ENCODE measurements around the gene PARG. TPM values are rescaled to one million over a fixed set of nuclear protein-coding genes. Genes with fewer than 3 reads are reported as not detected.
"Not testable (repeated sequence)": the region's sequence is repeated elsewhere in the genome, so short reads cannot be mapped to it uniquely, and the experiment has no call there.

The PARG gene
- total and polyA plus RNA-seq, 2 donors (not counting 3 experiments of a cell fraction or from before 2014, with no cell fraction given), result 6.1 to 27.6 TPM

DNA sequence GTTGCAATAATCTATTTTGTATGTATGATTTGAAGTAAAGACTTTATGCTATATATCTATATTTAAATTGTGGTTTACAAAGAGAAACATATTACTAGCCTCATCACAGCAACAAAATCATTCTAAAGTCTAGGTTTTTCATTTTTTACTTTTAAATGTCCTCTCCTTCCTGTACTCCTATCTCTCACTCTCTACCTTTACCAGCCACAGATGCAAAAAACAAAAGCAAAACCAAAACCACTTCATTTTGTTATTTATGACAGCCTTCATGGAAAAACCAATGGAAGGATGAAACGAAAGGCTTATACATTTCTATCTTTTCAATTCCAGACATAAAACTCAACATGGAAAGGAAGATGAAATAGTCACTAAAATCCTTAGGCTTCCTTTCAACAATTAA lies 31.5 kb downstream of the PARG start:
- FAIRE-seq, result not testable (repeated sequence)

DNA sequence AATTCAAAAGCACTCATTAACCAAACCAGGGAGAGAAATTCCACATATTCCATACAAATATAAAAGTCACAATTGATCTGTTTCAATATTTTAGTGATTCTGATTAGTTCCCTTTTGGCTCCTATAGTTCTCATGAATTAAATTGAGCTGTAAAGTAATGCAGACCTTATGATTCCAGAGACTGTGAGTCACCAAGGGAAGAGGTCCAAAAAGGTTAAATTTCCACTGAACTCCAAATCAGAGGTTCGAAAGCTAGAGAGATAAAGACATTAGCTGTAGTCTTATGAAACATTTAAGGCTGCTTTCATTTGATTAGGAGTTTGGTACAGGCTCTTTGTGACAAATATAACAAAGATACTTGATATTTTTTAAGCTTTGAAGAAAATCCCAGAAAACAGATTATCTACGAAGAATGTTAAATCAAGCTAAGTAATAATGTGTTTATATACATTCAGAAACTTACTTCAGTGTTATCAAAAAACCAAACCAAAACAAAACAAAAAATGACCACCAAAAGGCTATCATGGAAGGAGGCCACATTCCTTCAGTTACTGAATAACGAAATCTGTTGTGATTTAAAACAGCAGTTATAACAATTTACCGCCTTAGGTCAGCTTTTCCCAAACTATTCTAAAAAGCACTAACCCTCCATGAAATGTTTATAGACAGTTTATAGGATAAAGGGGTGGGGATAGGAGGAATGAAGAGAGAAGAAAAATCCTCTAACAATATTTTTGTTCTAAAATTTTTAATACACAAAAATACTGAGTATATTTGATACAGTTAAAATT lies 33.3 kb downstream of the PARG start:
- H3K27ac ChIP-seq (ENCODE audit: insufficient read depth, low read depth, low read length), result not testable (repeated sequence)

More for the DNA sequence above, 31.5 kb downstream of the PARG start:
- CTCF ChIA-PET; DNase-seq (ENCODE audit: low read depth, low spot score); POLR2A ChIA-PET; intact Hi-C loops (cut with micrococcal nuclease); H2AFZ ChIP-seq (ENCODE audit: low read depth, low read length); H3K9me1 ChIP-seq (replicated peaks; ENCODE audit: control insufficient read depth, extremely low read depth, insufficient read depth, low read length); H3K9me3 ChIP-seq (replicated peaks; ENCODE audit: control insufficient read depth, insufficient read depth, low read length); H3K4me2 ChIP-seq (ENCODE audit: insufficient read depth, low read length); BruUV-seq (replicated peaks); H3K4me1 ChIP-seq (ENCODE audit: control insufficient read depth, extremely low read depth, insufficient read depth, low read length); H3K9ac ChIP-seq (replicated peaks; ENCODE audit: extremely low read depth, insufficient read depth, low read length); H3K27ac ChIP-seq (ENCODE audit: insufficient read depth, low read depth, low read length); dilution Hi-C loops (cut with MboI; ENCODE audit: extremely low pct_ligation_motif_present, low sequenced_read_pairs); H3K79me2 ChIP-seq (ENCODE audit: control insufficient read depth, insufficient read depth, low read length); H3K4me3 ChIP-seq (replicated peaks in 1 of 3; ENCODE audit: insufficient read depth in 1 of 3, low read depth in 1 of 3, low read length in 3 of 3); H3K36me3 ChIP-seq (ENCODE audit: control insufficient read depth in 2 of 2, extremely low read depth in 1 of 2, insufficient read depth in 2 of 2, low read length in 2 of 2); H4K20me1 ChIP-seq (replicated peaks; ENCODE audit: control insufficient read depth, extremely low read depth, insufficient read depth, low read length); H3K27me3 ChIP-seq (ENCODE audit: control insufficient read depth in 2 of 2, insufficient read depth in 2 of 2, low read length in 2 of 2): not testable (repeated sequence)

DNA sequence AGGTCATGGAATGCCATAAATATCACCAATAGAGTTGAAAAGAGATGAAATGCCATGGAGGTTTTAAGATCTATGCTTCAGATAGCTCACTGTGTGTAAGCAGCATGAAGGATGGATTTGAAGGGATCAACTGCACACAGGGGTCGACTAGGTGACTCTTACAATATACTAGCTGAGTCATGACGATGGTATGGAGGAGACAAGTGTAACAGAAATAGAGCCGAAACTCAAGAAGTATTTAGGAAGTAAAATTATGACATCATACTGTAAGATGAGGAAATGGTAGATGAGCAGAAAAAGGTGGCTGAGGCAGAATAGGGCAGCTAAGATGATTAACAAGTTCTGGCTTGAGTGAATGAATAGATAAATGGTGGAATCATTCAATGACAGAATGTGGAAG lies 38.0 kb downstream of the PARG start:
- H3K9ac ChIP-seq (replicated peaks; ENCODE audit: extremely low read depth, insufficient read depth, low read length); BruUV-seq (replicated peaks); H3K27me3 ChIP-seq (ENCODE audit: control insufficient read depth in 2 of 2, insufficient read depth in 2 of 2, low read length in 2 of 2); CTCF ChIA-PET; H3K4me2 ChIP-seq (ENCODE audit: insufficient read depth, low read length); intact Hi-C loops (cut with micrococcal nuclease); H2AFZ ChIP-seq (ENCODE audit: low read depth, low read length); H3K9me1 ChIP-seq (replicated peaks; ENCODE audit: control insufficient read depth, extremely low read depth, insufficient read depth, low read length); H4K20me1 ChIP-seq (replicated peaks; ENCODE audit: control insufficient read depth, extremely low read depth, insufficient read depth, low read length); H3K4me1 ChIP-seq (ENCODE audit: control insufficient read depth, extremely low read depth, insufficient read depth, low read length); POLR2A ChIA-PET; H3K36me3 ChIP-seq (ENCODE audit: control insufficient read depth in 2 of 2, extremely low read depth in 1 of 2, insufficient read depth in 2 of 2, low read length in 2 of 2); DNase-seq (ENCODE audit: low read depth, low spot score); H3K27ac ChIP-seq (ENCODE audit: insufficient read depth, low read depth, low read length); H3K9me3 ChIP-seq (replicated peaks; ENCODE audit: control insufficient read depth, insufficient read depth, low read length); FAIRE-seq; H3K79me2 ChIP-seq (ENCODE audit: control insufficient read depth, insufficient read depth, low read length); dilution Hi-C loops (cut with MboI; ENCODE audit: extremely low pct_ligation_motif_present, low sequenced_read_pairs); H3K4me3 ChIP-seq (replicated peaks in 1 of 3; ENCODE audit: insufficient read depth in 1 of 3, low read depth in 1 of 3, low read length in 3 of 3): not testable (repeated sequence)

More for the DNA sequence above, 33.3 kb downstream of the PARG start:
- dilution Hi-C loops (cut with MboI; ENCODE audit: extremely low pct_ligation_motif_present, low sequenced_read_pairs); H2AFZ ChIP-seq (ENCODE audit: low read depth, low read length); H3K36me3 ChIP-seq (ENCODE audit: control insufficient read depth in 2 of 2, extremely low read depth in 1 of 2, insufficient read depth in 2 of 2, low read length in 2 of 2); CTCF ChIA-PET; H3K9ac ChIP-seq (replicated peaks; ENCODE audit: extremely low read depth, insufficient read depth, low read length); H3K4me2 ChIP-seq (ENCODE audit: insufficient read depth, low read length); H3K79me2 ChIP-seq (ENCODE audit: control insufficient read depth, insufficient read depth, low read length); H3K4me1 ChIP-seq (ENCODE audit: control insufficient read depth, extremely low read depth, insufficient read depth, low read length); BruUV-seq (replicated peaks); H3K4me3 ChIP-seq (replicated peaks in 1 of 3; ENCODE audit: insufficient read depth in 1 of 3, low read depth in 1 of 3, low read length in 3 of 3); H4K20me1 ChIP-seq (replicated peaks; ENCODE audit: control insufficient read depth, extremely low read depth, insufficient read depth, low read length); H3K9me3 ChIP-seq (replicated peaks; ENCODE audit: control insufficient read depth, insufficient read depth, low read length); intact Hi-C loops (cut with micrococcal nuclease); DNase-seq (ENCODE audit: low read depth, low spot score); H3K9me1 ChIP-seq (replicated peaks; ENCODE audit: control insufficient read depth, extremely low read depth, insufficient read depth, low read length); H3K27me3 ChIP-seq (ENCODE audit: control insufficient read depth in 2 of 2, insufficient read depth in 2 of 2, low read length in 2 of 2); FAIRE-seq; POLR2A ChIA-PET: not testable (repeated sequence)

DNA sequence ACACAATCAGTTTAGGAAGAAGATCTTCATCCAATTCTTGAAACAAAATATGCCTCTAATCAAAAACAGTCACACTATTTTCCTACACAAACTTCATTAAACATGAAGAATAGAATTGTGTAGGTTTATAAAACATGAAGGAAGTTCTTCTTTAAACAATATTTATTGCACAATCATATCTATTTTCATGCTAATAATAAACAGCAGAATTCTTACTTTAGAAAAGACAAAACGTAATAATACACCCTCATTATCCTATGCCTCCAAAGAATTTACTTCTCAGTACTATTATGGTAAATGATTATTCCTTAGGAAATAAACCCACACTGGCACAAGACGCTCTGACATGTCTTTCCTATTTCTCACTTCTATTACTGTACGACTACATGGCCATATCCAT lies 41.4 kb downstream of the PARG start:
- CTCF ChIA-PET; intact Hi-C loops (cut with micrococcal nuclease); dilution Hi-C loops (cut with MboI; ENCODE audit: extremely low pct_ligation_motif_present, low sequenced_read_pairs): not testable (repeated sequence)

More for the DNA sequence above, 41.4 kb downstream of the PARG start:
- H3K27me3 ChIP-seq (ENCODE audit: control insufficient read depth in 2 of 2, insufficient read depth in 2 of 2, low read length in 2 of 2); H3K36me3 ChIP-seq (ENCODE audit: control insufficient read depth in 2 of 2, extremely low read depth in 1 of 2, insufficient read depth in 2 of 2, low read length in 2 of 2); H3K4me3 ChIP-seq (replicated peaks in 1 of 3; ENCODE audit: insufficient read depth in 1 of 3, low read depth in 1 of 3, low read length in 3 of 3); H3K27ac ChIP-seq (ENCODE audit: insufficient read depth, low read depth, low read length); H3K9ac ChIP-seq (replicated peaks; ENCODE audit: extremely low read depth, insufficient read depth, low read length); H4K20me1 ChIP-seq (replicated peaks; ENCODE audit: control insufficient read depth, extremely low read depth, insufficient read depth, low read length); DNase-seq (ENCODE audit: low read depth, low spot score); H3K4me2 ChIP-seq (ENCODE audit: insufficient read depth, low read length); H2AFZ ChIP-seq (ENCODE audit: low read depth, low read length); H3K9me3 ChIP-seq (replicated peaks; ENCODE audit: control insufficient read depth, insufficient read depth, low read length); FAIRE-seq; H3K9me1 ChIP-seq (replicated peaks; ENCODE audit: control insufficient read depth, extremely low read depth, insufficient read depth, low read length); POLR2A ChIA-PET; H3K79me2 ChIP-seq (ENCODE audit: control insufficient read depth, insufficient read depth, low read length); BruUV-seq (replicated peaks); H3K4me1 ChIP-seq (ENCODE audit: control insufficient read depth, extremely low read depth, insufficient read depth, low read length): not testable (repeated sequence)

Data from endothelial cell of umbilical vein (primary cell).